ENCODE data around the gene BBOX1.
"Not testable (repeated sequence)": the region's sequence is repeated elsewhere in the genome, so short reads cannot be mapped to it uniquely, and the experiment has no call there.

The BBOX1 gene

DNA sequence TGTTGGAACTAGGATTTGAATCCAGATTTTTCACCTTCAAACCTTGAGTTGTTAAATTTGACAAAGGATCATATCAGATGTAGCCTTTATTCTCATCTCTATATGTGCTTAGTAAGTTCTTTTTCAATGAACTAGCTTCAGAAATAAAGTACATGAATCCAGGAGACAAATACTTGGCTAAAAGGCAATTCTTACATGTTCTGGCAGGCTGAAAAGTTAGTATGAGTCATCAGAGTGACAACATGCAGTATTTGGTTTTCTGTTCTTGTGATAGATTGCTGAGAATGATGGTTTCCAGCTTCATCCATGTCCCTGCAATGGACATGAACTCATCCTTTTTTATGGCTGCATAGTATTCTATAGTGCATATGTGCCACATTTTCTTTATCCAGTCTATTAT lies 40.4 kb downstream of the BBOX1 start:
- DNase-seq (ENCODE audit: insufficient read length, low spot score) (no peak), FAIRE-seq (no peak)

DNA sequence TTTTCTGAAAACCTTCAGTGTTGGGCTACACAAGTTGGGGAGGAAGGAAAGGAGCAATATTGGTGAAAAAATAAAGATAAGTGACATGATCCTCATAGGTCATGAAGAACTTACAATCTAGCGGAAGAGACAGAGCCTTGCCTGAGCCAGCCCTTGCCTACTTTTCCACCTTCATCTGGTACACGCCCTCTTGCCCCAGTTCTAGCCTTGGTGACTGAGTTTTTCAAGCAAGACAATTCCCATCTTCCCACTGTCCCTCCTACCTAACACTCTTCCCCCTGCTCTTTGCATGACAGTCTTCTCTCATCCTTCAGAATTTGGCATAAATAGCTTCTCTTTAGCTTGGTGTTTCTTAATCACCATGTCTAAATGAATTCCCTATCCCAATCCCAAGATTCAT lies 42.6 kb downstream of the BBOX1 start:
- FAIRE-seq: no peak

DNA sequence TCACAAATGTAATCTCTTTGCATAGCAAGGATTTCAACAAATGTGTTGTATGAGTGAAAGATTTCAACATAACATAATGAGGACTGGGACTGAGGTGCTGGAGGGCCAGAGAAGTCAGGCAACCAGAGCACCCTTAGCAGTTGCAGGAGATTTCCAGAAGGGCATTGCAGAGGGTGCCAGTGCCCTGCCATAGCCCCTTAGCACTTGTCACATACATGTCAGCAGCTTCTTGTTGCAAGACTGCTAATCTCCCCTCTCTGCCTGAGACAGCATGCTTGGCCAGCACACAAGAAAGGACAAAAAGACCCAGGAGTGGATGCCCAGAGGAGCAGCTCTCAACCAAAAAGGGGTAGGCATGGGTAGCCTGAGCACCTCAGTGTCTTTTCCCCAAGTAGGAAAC lies 43.2 kb downstream of the BBOX1 start:
- FAIRE-seq: no peak
- DNase-seq (ENCODE audit: insufficient read length, low spot score): no peak

More for the DNA sequence above, 42.6 kb downstream of the BBOX1 start:
- DNase-seq (ENCODE audit: insufficient read length, low spot score): no peak

- no peak for FAIRE-seq
- DNase-seq (ENCODE audit: insufficient read length, low spot score): no peak
Measured at GRCh38 chr11:27084518-27084917, 43.9 kb downstream of the BBOX1 start.

DNA sequence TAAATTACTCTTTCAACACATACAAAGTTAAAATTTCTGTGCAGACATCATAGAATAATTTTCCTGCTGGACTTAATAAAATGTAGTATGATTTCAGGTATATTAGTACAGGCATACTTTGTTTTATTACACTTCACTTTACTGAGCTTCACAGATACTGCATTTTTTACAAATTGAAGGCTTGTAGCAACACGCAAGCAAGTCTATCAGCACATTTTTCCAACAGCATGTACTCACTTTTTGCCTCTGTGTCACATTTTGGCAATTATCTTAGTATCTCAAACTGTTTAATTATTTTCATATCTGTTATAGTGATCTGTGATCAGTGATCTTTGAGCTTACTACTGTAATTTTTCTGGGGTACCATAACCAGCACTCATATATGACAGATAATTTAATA lies 44.5 kb downstream of the BBOX1 start:
- no peak for DNase-seq (ENCODE audit: insufficient read length, low spot score)
- no peak for FAIRE-seq

- FAIRE-seq: no peak
- no peak for DNase-seq (ENCODE audit: insufficient read length, low spot score)
Measured at GRCh38 chr11:27085605-27086004, 45.0 kb downstream of the BBOX1 start.

- DNase-seq (ENCODE audit: insufficient read length, low spot score) (no peak), FAIRE-seq (no peak)
Measured at GRCh38 chr11:27087432-27087831, 46.8 kb downstream of the BBOX1 start.

- DNase-seq (ENCODE audit: insufficient read length, low spot score): no peak
- no peak for FAIRE-seq
Measured at GRCh38 chr11:27088353-27088752, 47.7 kb downstream of the BBOX1 start.

DNA sequence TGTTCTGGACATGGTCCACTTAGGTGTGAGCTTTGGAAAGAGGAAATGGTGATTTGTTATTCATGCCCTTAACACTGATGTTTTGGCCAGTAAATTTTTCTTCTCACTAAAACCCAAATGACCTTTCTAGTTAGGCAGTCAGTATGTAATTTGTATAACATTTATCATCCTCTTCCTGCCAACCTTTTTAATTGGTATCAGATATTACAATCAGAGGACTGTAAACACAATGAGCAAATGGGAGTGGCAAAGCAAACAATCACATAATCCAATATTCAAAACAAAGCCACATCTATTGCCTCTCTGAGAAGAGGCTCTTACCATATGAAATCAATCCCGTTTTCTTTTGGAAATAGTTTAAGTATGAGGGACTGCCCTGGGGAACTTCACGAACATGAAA lies 49.1 kb downstream of the BBOX1 start:
- FAIRE-seq (no peak), DNase-seq (ENCODE audit: insufficient read length, low spot score) (no peak)

GRCh38 chr11:27090357-27090948 lies 49.8 kb downstream of the BBOX1 start:
- FAIRE-seq: not testable (repeated sequence)

GRCh38 chr11:27094120-27094519 lies 53.5 kb downstream of the BBOX1 start:
- no peak for DNase-seq (ENCODE audit: insufficient read length, low spot score)
- no peak for FAIRE-seq

More at GRCh38 chr11:27090357-27090948, 49.8 kb downstream of the BBOX1 start:
- DNase-seq (ENCODE audit: insufficient read length, low spot score): not testable (repeated sequence)

DNA sequence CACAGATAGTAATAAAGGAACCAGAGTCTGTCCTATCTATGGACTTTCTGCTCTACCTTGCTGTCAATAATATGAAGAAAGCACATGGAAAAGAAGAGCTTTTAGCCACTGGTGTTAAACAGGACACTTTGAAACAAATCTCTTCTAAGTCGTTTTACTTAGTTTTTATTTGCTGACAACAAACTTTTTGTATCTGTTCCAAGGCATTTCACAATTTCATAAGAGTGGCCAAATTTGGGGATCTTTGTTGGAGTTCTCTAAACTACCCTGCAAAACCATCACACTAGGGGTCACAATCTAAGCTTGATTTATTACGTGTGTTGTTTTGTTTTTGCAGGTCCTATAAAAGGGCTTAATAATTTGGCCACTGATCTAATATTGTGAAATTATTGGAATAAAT lies 54.4 kb downstream of the BBOX1 start:
- DNase-seq (ENCODE audit: insufficient read length, low spot score) (no peak), FAIRE-seq (no peak)

GRCh38 chr11:27095887-27096286 lies 55.3 kb downstream of the BBOX1 start:
- FAIRE-seq (no peak), DNase-seq (ENCODE audit: insufficient read length, low spot score) (no peak)

DNA sequence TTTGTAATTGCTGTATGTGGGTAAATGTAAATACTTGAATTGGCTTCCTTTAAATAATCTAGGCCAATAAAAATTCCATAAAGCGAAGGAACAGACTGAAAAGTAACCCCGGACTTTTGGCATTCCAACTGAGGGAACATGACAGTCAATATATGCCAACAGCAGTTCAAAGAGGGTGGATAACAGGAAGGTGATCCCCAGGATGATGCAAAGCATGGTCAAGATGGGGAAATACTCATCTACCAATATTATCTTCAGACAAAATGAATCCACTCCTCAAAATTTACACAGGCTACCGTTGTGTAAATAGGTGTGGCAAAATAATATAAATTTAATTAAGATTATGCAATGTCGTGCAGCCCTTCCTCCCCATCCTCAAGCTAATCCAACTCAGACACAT lies 56.9 kb downstream of the BBOX1 start:
- DNase-seq (ENCODE audit: insufficient read length, low spot score) (no peak), FAIRE-seq (no peak)

- FAIRE-seq (no peak), DNase-seq (ENCODE audit: insufficient read length, low spot score) (no peak)
Measured at GRCh38 chr11:27100534-27100933, 59.9 kb downstream of the BBOX1 start.

DNA sequence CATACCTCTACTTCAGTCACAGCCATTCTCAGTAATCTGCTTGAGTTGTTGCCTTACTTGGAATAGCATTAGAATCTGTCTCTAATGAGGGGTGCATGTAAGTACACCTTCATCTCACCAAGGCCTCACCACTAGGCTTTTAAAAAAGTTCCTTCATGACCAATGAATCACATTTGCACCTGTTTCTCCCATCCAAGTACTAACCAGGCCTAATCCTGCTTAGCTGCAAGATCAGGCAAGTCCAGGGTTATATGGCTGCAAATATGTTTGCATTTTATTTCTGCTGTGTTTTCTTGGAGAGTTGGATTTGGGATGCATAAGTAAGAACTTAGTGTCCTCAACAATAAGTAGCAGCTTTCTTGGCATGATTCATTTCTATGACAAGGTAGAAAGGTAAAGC lies 66.9 kb downstream of the BBOX1 start:
- DNase-seq (ENCODE audit: insufficient read length, low spot score) (no peak), FAIRE-seq (no peak)

GRCh38 chr11:27108809-27109208 lies 68.2 kb downstream of the BBOX1 start:
- FAIRE-seq (no peak), DNase-seq (ENCODE audit: insufficient read length, low spot score) (no peak)

DNA sequence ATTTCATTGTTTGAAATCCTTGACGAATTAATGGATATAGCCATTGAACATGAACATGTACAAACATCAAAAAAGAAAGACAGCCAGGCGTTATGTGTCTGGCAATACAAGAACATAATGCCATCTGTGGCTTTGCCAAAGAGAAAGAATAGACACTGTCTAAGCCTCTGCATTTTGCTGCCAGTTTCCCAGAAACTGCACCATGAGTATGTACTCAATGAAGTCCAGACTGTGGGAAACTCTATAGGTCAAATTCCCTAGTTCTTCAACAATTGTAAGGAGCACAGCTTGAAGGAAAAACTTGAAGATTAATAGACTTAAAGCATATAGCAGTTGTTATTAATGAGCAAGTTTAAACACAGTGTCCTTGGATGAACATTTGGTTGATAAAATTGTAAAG lies 71.3 kb downstream of the BBOX1 start:
- FAIRE-seq: no peak
- DNase-seq (ENCODE audit: insufficient read length, low spot score): no peak

GRCh38 chr11:27112946-27113345 lies 72.3 kb downstream of the BBOX1 start:
- DNase-seq (ENCODE audit: insufficient read length, low spot score): no peak
- FAIRE-seq: no peak

DNA sequence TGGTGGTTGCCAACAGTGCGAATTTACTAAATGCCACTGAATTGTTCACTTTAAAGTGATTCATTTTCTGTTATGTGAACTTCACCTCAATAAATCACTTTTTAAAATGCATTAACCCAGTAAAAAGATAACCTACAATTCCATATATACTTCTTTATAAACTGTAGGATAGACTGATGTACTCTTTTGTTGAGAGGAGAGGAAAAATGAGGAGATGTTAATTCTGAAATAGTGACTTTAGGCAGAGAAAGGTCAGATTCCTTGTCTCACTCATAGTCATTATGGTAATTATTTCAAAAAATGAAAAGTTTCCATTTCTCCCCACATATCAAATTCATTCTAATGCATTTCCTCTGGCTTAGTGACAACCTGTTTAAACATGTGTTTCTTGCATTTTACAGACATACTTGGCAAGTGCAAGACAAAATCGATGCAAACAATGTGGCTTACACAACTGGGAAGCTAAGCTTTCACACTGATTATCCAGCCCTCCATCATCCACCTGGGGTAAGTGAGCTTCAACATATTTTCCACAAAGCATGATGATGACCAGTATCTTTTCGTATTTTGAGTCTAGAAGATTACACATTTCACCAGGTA lies 74.5 kb downstream of the BBOX1 start:
- FAIRE-seq: no peak

GRCh38 chr11:27116684-27117083 lies 76.1 kb downstream of the BBOX1 start:
- FAIRE-seq: no peak
- no peak for DNase-seq (ENCODE audit: insufficient read length, low spot score)

More for the DNA sequence above, 74.5 kb downstream of the BBOX1 start:
- no peak for DNase-seq (ENCODE audit: insufficient read length, low spot score)

DNA sequence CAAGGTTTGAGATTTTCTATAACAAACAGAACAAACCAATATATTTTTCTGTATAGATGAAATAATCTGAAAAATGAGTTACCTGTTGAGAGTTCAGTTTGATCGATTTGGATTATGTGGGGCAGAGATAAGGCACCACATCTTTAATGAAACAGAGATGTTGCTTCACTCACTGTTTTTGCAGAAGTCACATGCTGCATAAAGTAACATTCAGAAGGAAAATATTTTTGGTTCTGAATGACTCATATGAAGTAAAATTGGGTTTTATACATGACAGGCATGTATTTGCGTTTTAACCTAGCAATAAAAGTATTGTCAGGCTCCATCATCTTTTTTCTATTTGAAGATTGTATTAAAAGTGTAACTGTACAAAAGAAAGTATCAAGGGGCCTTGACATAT lies 77.8 kb downstream of the BBOX1 start:
- no peak for FAIRE-seq
- DNase-seq (ENCODE audit: insufficient read length, low spot score): no peak

DNA sequence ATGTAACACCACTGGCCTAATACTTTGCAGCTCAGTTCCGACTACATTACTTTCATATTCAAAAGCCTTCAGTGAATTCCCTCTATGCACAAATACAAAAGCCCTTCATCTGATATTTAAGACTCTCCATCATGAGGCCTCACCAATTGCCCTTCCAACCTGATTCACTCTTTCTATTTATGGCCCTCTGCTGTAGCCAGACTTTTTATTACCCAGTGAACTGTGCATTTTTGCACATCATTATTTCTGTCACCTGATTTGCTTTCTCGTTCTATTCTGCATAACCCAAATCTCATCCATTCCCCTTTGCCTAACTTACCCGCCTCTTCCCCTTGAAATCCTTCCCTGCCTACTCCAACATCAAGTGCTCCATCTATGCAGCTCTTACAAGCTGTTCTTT lies 78.3 kb downstream of the BBOX1 start:
- no peak for DNase-seq (ENCODE audit: insufficient read length, low spot score)

More for the DNA sequence above, 78.3 kb downstream of the BBOX1 start:
- no peak for FAIRE-seq

All from GM19239 (cell line).